OCI-LY3 (cell line): ENCODE measurements around the gene TMEM50B.

Experiments
- CTCF ChIP-seq: fragments of 200-600, 300-600 bp; sonication (generic); IDR thresholded peaks from 2 replicates; pipeline ENCODE4 v1.5.1; 2014; ENCODE audit warnings: antibody characterized with exemption, low read length, low read depth
- EZH2phosphoT487 ChIP-seq: fragments of 200-600 bp; shearing (Covaris generic); IDR thresholded peaks from 2 replicates; pipeline ENCODE4 v1.6.1; 2018; ENCODE audit warnings: antibody characterized with exemption, mixed run types, low read depth

DNA sequence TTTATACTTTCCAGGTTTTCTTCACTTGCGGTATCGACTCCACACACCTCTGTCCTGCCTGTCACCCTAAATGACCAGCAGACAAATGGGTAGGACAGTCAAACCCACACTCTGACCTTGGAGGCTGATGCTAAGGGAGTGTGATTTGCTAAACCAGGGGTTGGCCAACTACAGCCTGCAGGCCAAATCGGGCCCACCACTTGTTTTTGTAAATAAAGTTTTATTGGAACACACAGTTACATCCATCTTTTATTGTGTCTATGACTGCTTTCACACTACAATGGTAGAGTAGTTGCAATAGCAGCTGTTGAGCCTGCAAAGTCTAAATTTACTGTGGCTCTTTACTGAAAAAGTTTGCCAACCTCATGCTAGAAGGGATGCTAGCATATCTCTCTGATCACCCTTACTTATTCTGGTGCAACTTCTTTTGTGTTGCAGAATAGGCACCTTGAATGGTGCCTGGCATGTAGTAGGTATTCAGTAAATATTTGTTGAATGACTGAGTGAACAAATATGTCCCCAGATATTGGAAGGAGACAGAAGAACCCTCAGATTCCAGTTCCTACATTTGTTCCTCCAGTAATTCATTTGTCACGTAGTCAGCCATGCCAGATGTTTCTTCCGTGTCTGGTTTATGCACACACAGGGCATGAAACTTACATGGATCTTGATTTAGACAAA lies 57.9 kb downstream of the TMEM50B start:
- TF ChIP-seq CTCF (no peak), EZH2phosphoT487 (no peak)
